Measurements from ENCODE around the gene P2RY8.
"Not testable (repeated sequence)": the region's sequence is repeated elsewhere in the genome, so short reads cannot be mapped to it uniquely, and the experiment has no call there.

P2RY8 gene

DNA sequence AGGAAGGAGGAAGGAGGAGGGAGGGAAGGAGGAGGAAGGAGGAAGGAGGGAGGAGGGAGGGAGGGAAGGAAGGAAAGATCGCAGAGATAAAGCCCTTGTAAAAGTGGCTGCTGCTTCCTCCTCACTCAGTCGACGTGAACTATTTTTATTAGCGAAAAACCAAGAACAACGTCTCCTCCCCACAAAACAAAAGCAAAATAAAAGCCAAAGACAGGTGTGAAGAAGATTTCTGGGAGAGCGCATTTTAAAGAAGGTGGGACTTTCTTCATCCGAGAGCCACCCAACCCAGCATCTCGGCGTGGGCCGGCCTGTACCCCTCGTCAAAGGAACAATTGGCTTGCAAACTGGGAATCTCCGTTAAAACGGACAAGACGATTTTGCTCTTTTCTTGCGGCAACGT is 43.6 kb downstream of the P2RY8 start:
- Histone ChIP-seq H3K36me3 (ENCODE audit: control insufficient read depth, low read length) (peaks cover 80% of the 10 kb centered on the region), H3K4me3 (ENCODE audit: low read length) (peak overlapping the region; percentile 93), H4K20me1 (ENCODE audit: control insufficient read depth, insufficient read depth, low read depth, low read length) (peaks cover 9% of the 10 kb centered on the region)

DNA sequence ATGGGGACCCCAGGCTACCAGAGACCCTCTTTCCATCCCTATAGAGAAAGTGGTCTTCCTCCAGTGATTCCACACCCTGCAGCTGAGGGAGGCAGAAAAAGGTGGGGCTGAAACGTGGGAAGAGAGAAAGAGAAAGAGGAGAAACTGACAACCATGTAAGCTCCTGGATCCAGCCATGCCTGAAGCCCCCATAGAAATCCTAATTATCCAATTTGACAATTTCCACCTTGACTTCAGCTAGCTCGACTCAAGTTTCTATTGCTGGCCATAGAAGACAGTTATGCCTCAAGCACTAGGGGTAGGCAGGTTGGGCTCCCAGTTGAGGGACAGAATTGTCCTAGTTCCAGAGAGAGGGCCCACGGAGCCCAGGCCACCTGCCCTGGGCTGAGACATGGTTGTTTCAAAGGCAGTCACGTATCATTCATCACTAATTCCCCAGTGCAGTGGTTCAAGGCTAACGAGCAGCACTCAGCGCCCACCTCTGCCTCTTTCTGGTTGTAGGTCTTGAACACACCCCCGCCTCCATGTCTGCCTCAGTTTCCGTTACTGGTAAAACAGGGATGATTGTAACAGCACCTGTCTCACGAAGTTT is 44.5 kb downstream of the P2RY8 start:
- Histone ChIP-seq H3K27me3 (ENCODE audit: control insufficient read depth, low read length) (no peaks in the 10 kb centered on the region), H3K27ac (ENCODE audit: low read depth, low read length) (peak overlapping the region; percentile 99), H3K4me3 (ENCODE audit: low read length) (peak overlapping the region; percentile 67), H3K9me2 (replicated peaks; ENCODE audit: control insufficient read depth, low read length) (no peaks in the 10 kb centered on the region), H3K9me3 (ENCODE audit: control insufficient read depth, insufficient read depth, low read length) (peaks cover 5% of the 10 kb centered on the region; the same call in 1 of the 2 replicates), H3K36me3 (ENCODE audit: control insufficient read depth, low read length) (peaks cover 83% of the 10 kb centered on the region), H4K20me1 (ENCODE audit: control insufficient read depth, insufficient read depth, low read depth, low read length) (peaks cover 15% of the 10 kb centered on the region), H3K79me2 (ENCODE audit: control insufficient read depth, low read length) (peaks cover 76% of the 10 kb centered on the region), H3K4me1 (ENCODE audit: control insufficient read depth, low read length) (peaks cover 77% of the 10 kb centered on the region), H3F3A (ENCODE audit: control insufficient read depth, insufficient read depth) (peaks cover 66% of the 10 kb centered on the region), H3K4me2 (ENCODE audit: low read length) (peak overlapping the region; percentile 91)
- no peak for TF ChIP-seq EZH2phosphoT487 (IDR thresholded peaks at IDR 0.05; ENCODE audit: borderline replicate concordance, low read length)
- TF ChIP-seq, protein P1, sequence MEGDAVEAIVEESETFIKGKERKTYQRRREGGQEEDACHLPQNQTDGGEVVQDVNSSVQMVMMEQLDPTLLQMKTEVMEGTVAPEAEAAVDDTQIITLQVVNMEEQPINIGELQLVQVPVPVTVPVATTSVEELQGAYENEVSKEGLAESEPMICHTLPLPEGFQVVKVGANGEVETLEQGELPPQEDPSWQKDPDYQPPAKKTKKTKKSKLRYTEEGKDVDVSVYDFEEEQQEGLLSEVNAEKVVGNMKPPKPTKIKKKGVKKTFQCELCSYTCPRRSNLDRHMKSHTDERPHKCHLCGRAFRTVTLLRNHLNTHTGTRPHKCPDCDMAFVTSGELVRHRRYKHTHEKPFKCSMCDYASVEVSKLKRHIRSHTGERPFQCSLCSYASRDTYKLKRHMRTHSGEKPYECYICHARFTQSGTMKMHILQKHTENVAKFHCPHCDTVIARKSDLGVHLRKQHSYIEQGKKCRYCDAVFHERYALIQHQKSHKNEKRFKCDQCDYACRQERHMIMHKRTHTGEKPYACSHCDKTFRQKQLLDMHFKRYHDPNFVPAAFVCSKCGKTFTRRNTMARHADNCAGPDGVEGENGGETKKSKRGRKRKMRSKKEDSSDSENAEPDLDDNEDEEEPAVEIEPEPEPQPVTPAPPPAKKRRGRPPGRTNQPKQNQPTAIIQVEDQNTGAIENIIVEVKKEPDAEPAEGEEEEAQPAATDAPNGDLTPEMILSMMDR (IDR thresholded peaks at IDR 0.05; ENCODE audit: low read depth, low read length, poor library complexity, severe bottlenecking): no peak

More for the DNA sequence above, 43.6 kb downstream of the P2RY8 start:
- peaks cover 77% of the 10 kb centered on the region for H3K4me1 ChIP-seq (ENCODE audit: control insufficient read depth, low read length)
- no peaks in the 10 kb centered on the region for H3K9me2 ChIP-seq (replicated peaks; ENCODE audit: control insufficient read depth, low read length)
- H3F3A ChIP-seq (ENCODE audit: control insufficient read depth, insufficient read depth): peaks cover 65% of the 10 kb centered on the region
- H3K27me3 ChIP-seq (ENCODE audit: control insufficient read depth, low read length): no peaks in the 10 kb centered on the region
- peak overlapping the region; percentile 87 for H3K4me2 ChIP-seq (ENCODE audit: low read length)
- TF ChIP-seq, protein P1 (IDR thresholded peaks at IDR 0.05; ENCODE audit: low read depth, low read length, poor library complexity, severe bottlenecking): no peak
- TF ChIP-seq EZH2phosphoT487 (IDR thresholded peaks at IDR 0.05; ENCODE audit: borderline replicate concordance, low read length): no peak
- H3K9me3 ChIP-seq (ENCODE audit: control insufficient read depth, insufficient read depth, low read length): peaks cover 5% of the 10 kb centered on the region; the same call in 1 of the 2 replicates
- H3K27ac ChIP-seq (ENCODE audit: low read depth, low read length): peak overlapping the region; percentile 99
- peaks cover 76% of the 10 kb centered on the region for H3K79me2 ChIP-seq (ENCODE audit: control insufficient read depth, low read length)

DNA sequence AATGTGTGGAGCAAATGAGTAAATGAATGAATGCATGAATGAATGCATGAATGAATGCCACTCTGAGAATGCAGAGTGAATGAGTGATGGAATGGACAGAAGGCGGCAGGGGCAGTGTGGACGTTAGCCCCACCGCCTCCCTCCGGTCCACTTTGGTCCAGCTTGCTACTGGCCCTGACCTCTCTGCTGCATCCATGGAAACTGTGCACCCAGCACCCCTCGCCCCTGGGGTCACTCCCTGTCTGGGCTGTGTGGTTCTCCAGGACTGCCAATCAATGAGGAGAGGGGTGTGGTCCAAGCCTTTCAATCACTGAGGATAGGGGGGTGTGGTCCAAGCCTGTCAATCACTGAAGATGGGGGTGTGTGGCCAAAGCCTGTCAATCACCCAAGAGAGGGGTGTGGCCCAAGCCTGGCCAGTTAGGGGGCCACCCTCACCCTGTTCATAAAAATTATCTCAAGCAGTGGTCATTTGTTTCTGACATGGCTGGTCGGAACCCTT is 45.1 kb downstream of the P2RY8 start:
- H3K9me3 ChIP-seq (ENCODE audit: control insufficient read depth, insufficient read depth, low read length): peaks cover 5% of the 10 kb centered on the region; the same call in 1 of the 2 replicates
- no peaks in the 10 kb centered on the region for H3K27me3 ChIP-seq (ENCODE audit: control insufficient read depth, low read length)
- H3K79me2 ChIP-seq (ENCODE audit: control insufficient read depth, low read length): peaks cover 76% of the 10 kb centered on the region
- no peaks in the 10 kb centered on the region for H3K9me2 ChIP-seq (replicated peaks; ENCODE audit: control insufficient read depth, low read length)
- peaks cover 77% of the 10 kb centered on the region for H3K4me1 ChIP-seq (ENCODE audit: control insufficient read depth, low read length)
- peak overlapping the region; percentile 91 for H3K4me2 ChIP-seq (ENCODE audit: low read length)
- peak overlapping the region; percentile 67 for H3K4me3 ChIP-seq (ENCODE audit: low read length)
- H3K27ac ChIP-seq (ENCODE audit: low read depth, low read length): peak overlapping the region; percentile 99
- H3F3A ChIP-seq (ENCODE audit: control insufficient read depth, insufficient read depth): peaks cover 69% of the 10 kb centered on the region
- H3K36me3 ChIP-seq (ENCODE audit: control insufficient read depth, low read length): peaks cover 85% of the 10 kb centered on the region
- peaks cover 15% of the 10 kb centered on the region for H4K20me1 ChIP-seq (ENCODE audit: control insufficient read depth, insufficient read depth, low read depth, low read length)
- no peak for TF ChIP-seq EZH2phosphoT487 (IDR thresholded peaks at IDR 0.05; ENCODE audit: borderline replicate concordance, low read length)
- TF ChIP-seq, protein P1 (IDR thresholded peaks at IDR 0.05; ENCODE audit: low read depth, low read length, poor library complexity, severe bottlenecking): no peak

DNA sequence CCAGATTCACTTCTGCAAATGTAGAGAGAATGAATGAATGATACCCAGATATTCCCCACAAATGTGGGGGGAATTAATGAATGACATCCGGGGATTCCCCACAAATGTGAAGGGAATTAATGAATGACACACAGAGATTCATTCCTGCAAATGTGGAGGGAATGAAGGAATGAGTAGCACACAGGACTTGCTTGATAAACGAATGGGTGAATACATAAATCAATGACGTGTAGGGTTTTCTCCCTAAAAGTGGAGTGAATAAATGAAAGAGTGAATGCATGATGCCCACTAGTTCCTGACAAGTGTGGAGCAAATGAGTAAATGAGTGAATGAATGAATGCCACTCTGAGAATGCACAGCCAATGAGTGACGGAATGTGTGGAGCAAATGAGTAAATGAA is 45.7 kb downstream of the P2RY8 start:
- H4K20me1 ChIP-seq (ENCODE audit: control insufficient read depth, insufficient read depth, low read depth, low read length): peaks cover 15% of the 10 kb centered on the region
- H3K4me2 ChIP-seq (ENCODE audit: low read length); H3K9me3 ChIP-seq (ENCODE audit: control insufficient read depth, insufficient read depth, low read length); H3K9me2 ChIP-seq (replicated peaks; ENCODE audit: control insufficient read depth, low read length); H3K4me3 ChIP-seq (ENCODE audit: low read length); H3K27me3 ChIP-seq (ENCODE audit: control insufficient read depth, low read length); H3K27ac ChIP-seq (ENCODE audit: low read depth, low read length): not testable (repeated sequence)
- peaks cover 88% of the 10 kb centered on the region for H3K36me3 ChIP-seq (ENCODE audit: control insufficient read depth, low read length)
- peaks cover 76% of the 10 kb centered on the region for H3K79me2 ChIP-seq (ENCODE audit: control insufficient read depth, low read length)
- peaks cover 77% of the 10 kb centered on the region for H3K4me1 ChIP-seq (ENCODE audit: control insufficient read depth, low read length)
- peaks cover 70% of the 10 kb centered on the region for H3F3A ChIP-seq (ENCODE audit: control insufficient read depth, insufficient read depth)

DNA sequence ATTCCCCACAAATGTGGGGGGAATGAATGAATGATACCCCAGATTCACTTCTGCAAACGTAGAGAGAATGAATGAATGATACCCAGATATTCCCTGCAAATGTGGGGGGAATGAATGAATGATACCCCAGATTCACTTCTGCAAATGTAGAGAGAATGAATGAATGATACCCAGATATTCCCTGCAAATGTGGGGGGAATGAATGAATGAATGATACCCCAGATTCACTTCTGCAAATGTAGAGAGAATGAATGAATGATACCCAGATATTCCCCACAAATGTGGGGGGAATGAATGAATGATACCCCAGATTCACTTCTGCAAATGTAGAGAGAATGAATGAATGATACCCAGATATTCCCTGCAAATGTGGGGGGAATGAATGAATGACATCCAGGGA is 46.3 kb downstream of the P2RY8 start:
- not testable (repeated sequence) for H3K27ac ChIP-seq (ENCODE audit: low read depth, low read length); H3K9me2 ChIP-seq (replicated peaks; ENCODE audit: control insufficient read depth, low read length); H3K27me3 ChIP-seq (ENCODE audit: control insufficient read depth, low read length); H3K4me3 ChIP-seq (ENCODE audit: low read length); H3K9me3 ChIP-seq (ENCODE audit: control insufficient read depth, insufficient read depth, low read length); H3K4me2 ChIP-seq (ENCODE audit: low read length)
- H3K79me2 ChIP-seq (ENCODE audit: control insufficient read depth, low read length): peaks cover 76% of the 10 kb centered on the region
- peaks cover 77% of the 10 kb centered on the region for H3K4me1 ChIP-seq (ENCODE audit: control insufficient read depth, low read length)
- peaks cover 70% of the 10 kb centered on the region for H3F3A ChIP-seq (ENCODE audit: control insufficient read depth, insufficient read depth)
- H4K20me1 ChIP-seq (ENCODE audit: control insufficient read depth, insufficient read depth, low read depth, low read length): peaks cover 15% of the 10 kb centered on the region
- H3K36me3 ChIP-seq (ENCODE audit: control insufficient read depth, low read length): peaks cover 88% of the 10 kb centered on the region

Measured in DOHH2 (cell line).